Measurements from ENCODE around the gene PHLDA2. TPM values are rescaled to one million over a fixed set of nuclear protein-coding genes. Genes with fewer than 3 reads are reported as not detected.

The PHLDA2 gene
- total and polyA plus RNA-seq, 2 donors (not counting 1 experiment from before 2014, with no cell fraction given), result 1.4 TPM; not detected in 1

- H3K9me3 ChIP-seq (ENCODE audit: control extremely low read depth in 1 of 3, control insufficient read depth in 2 of 3, insufficient read depth in 1 of 3, low read length in 2 of 3), result no peaks in the 10 kb centered on the region
- H3K27me3 ChIP-seq (replicated peaks in 1 of 4; ENCODE audit: control extremely low read depth in 1 of 4, control insufficient read depth in 3 of 4, insufficient read depth in 4 of 4, low read length in 3 of 4), result no peaks in the 10 kb centered on the region
- intact Hi-C loops (cut with micrococcal nuclease), result no loop called here
- ATAC-seq (ENCODE audit: low read depth) (no peak), DNase-seq (no peak)
- H2AFZ ChIP-seq (ENCODE audit: insufficient read depth, low read depth, low read length, poor library complexity, severe bottlenecking), result no peak overlapping the region
- no peaks in the 10 kb centered on the region for H3K9me3 Mint-ChIP-seq (ENCODE audit: insufficient read depth)
- no peak overlapping the region for H3K4me2 ChIP-seq (replicated peaks; ENCODE audit: low read depth, low read length, poor library complexity, severe bottlenecking)
- H3K36me3 ChIP-seq (replicated peaks in 1 of 2; ENCODE audit: control extremely low read depth in 1 of 2, control insufficient read depth in 1 of 2, extremely low read depth in 1 of 2, insufficient read depth in 2 of 2, low read length in 1 of 2), result peaks cover 14 to 95% of the 10 kb centered on the region in 2 experiments
- POLR2A ChIA-PET, result no interaction called here
- peaks cover 64% of the 10 kb centered on the region for H4K20me1 ChIP-seq (ENCODE audit: control insufficient read depth, insufficient read depth, low read length, poor library complexity, severe bottlenecking)
- H3K27ac Mint-ChIP-seq, result no peak overlapping the region
- no peaks in the 10 kb centered on the region for H3K27me3 Mint-ChIP-seq
- H3K9ac ChIP-seq (ENCODE audit: low read length), result no peak overlapping the region
- peaks cover 18% of the 10 kb centered on the region for H3K79me2 ChIP-seq (ENCODE audit: control insufficient read depth, insufficient read depth, low read length)
- H3K4me3 Mint-ChIP-seq, result no peak overlapping the region
- TF ChIP-seq, protein P1, sequence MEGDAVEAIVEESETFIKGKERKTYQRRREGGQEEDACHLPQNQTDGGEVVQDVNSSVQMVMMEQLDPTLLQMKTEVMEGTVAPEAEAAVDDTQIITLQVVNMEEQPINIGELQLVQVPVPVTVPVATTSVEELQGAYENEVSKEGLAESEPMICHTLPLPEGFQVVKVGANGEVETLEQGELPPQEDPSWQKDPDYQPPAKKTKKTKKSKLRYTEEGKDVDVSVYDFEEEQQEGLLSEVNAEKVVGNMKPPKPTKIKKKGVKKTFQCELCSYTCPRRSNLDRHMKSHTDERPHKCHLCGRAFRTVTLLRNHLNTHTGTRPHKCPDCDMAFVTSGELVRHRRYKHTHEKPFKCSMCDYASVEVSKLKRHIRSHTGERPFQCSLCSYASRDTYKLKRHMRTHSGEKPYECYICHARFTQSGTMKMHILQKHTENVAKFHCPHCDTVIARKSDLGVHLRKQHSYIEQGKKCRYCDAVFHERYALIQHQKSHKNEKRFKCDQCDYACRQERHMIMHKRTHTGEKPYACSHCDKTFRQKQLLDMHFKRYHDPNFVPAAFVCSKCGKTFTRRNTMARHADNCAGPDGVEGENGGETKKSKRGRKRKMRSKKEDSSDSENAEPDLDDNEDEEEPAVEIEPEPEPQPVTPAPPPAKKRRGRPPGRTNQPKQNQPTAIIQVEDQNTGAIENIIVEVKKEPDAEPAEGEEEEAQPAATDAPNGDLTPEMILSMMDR (IDR thresholded peaks at IDR 0.05), result no peak
- no peak for TF ChIP-seq EZH2 (IDR thresholded peaks at IDR 0.05; ENCODE audit: borderline replicate concordance, insufficient read depth, low read depth, low read length, poor library complexity, severe bottlenecking)
- 96% methylated on average over 5 of the region's 7 CpGs for WGBS (ENCODE audit: insufficient coverage)
- CTCF ChIA-PET, result interaction anchor here (1.5 to 1.8 kb wide), 2 partner anchors 131 to 427 kb away, joined by 4 to 6 read pairs; no protein-coding TSS in a partner anchor
- H3K4me1 Mint-ChIP-seq, result peaks cover 3% of the 10 kb centered on the region
- H3K27ac ChIP-seq (ENCODE audit: low read length in 2 of 2), result no peak overlapping the region
- no peak overlapping the region for H3K4me3 ChIP-seq (ENCODE audit: control extremely low read depth in 1 of 5, extremely low read depth in 1 of 5, insufficient read depth in 1 of 5, low read depth in 2 of 5, low read length in 4 of 5)
- no peaks in the 10 kb centered on the region for H3K4me1 ChIP-seq (ENCODE audit: control insufficient read depth in 2 of 2, insufficient read depth in 2 of 2, low read length in 2 of 2)
Measured at GRCh38 chr11:2960139-2960538, 30.9 kb upstream of the PHLDA2 start.

GRCh38 chr11:2958251-2958650, 29.0 kb upstream of the PHLDA2 start:
- no peak overlapping the region for H3K4me3 ChIP-seq (ENCODE audit: control extremely low read depth in 1 of 5, extremely low read depth in 1 of 5, insufficient read depth in 1 of 5, low read depth in 2 of 5, low read length in 4 of 5)
- Mint-ChIP-seq H3K27me3 (no peaks in the 10 kb centered on the region), H3K27ac (no peak overlapping the region), H3K4me1 (peaks cover 3% of the 10 kb centered on the region), H3K9me3 (ENCODE audit: insufficient read depth) (no peaks in the 10 kb centered on the region), H3K4me3 (no peak overlapping the region)
- H3K27me3 ChIP-seq (replicated peaks in 1 of 4; ENCODE audit: control extremely low read depth in 1 of 4, control insufficient read depth in 3 of 4, insufficient read depth in 4 of 4, low read length in 3 of 4), result no peaks in the 10 kb centered on the region
- H3K79me2 ChIP-seq (ENCODE audit: control insufficient read depth, insufficient read depth, low read length), result peaks cover 8% of the 10 kb centered on the region
- CTCF ChIA-PET, result no interaction called here
- TF ChIP-seq, protein P1 (IDR thresholded peaks at IDR 0.05), result no peak
- no peak for TF ChIP-seq EZH2 (IDR thresholded peaks at IDR 0.05; ENCODE audit: borderline replicate concordance, insufficient read depth, low read depth, low read length, poor library complexity, severe bottlenecking)
- H2AFZ ChIP-seq (ENCODE audit: insufficient read depth, low read depth, low read length, poor library complexity, severe bottlenecking), result no peak overlapping the region
- peaks cover 3 to 95% of the 10 kb centered on the region in 2 experiments for H3K36me3 ChIP-seq (replicated peaks in 1 of 2; ENCODE audit: control extremely low read depth in 1 of 2, control insufficient read depth in 1 of 2, extremely low read depth in 1 of 2, insufficient read depth in 2 of 2, low read length in 1 of 2)
- intact Hi-C loops (cut with micrococcal nuclease), result no loop called here
- H3K4me1 ChIP-seq (ENCODE audit: control insufficient read depth in 2 of 2, insufficient read depth in 2 of 2, low read length in 2 of 2), result no peaks in the 10 kb centered on the region
- H4K20me1 ChIP-seq (ENCODE audit: control insufficient read depth, insufficient read depth, low read length, poor library complexity, severe bottlenecking), result peaks cover 48% of the 10 kb centered on the region
- no peak overlapping the region for H3K4me2 ChIP-seq (replicated peaks; ENCODE audit: low read depth, low read length, poor library complexity, severe bottlenecking)
- ATAC-seq (ENCODE audit: low read depth) (no peak), DNase-seq (no peak)
- H3K27ac ChIP-seq (ENCODE audit: low read length in 2 of 2), result no peak overlapping the region
- POLR2A ChIA-PET, result no interaction called here
- no peaks in the 10 kb centered on the region for H3K9me3 ChIP-seq (ENCODE audit: control extremely low read depth in 1 of 3, control insufficient read depth in 2 of 3, insufficient read depth in 1 of 3, low read length in 2 of 3)
- H3K9ac ChIP-seq (ENCODE audit: low read length), result no peak overlapping the region
- WGBS (ENCODE audit: insufficient coverage), result 92% methylated on average over 2 of the region's 3 CpGs

Data from B cell (primary cell).